Measurements from ENCODE around the gene SHC4. TPM values are rescaled to one million over a fixed set of nuclear protein-coding genes. Genes with fewer than 3 reads are reported as not detected.

SHC4 gene
- total and polyA plus RNA-seq, 9 of the 15 experiments (the other 6 are each of a cell fraction or from before 2014, with no cell fraction given): 0.43 to 1.2 (median 0.67) TPM

GRCh38 chr15:48925714-48926223 lies 38.0 kb downstream of the SHC4 start (continued):
- TF ChIP-seq, protein P1, sequence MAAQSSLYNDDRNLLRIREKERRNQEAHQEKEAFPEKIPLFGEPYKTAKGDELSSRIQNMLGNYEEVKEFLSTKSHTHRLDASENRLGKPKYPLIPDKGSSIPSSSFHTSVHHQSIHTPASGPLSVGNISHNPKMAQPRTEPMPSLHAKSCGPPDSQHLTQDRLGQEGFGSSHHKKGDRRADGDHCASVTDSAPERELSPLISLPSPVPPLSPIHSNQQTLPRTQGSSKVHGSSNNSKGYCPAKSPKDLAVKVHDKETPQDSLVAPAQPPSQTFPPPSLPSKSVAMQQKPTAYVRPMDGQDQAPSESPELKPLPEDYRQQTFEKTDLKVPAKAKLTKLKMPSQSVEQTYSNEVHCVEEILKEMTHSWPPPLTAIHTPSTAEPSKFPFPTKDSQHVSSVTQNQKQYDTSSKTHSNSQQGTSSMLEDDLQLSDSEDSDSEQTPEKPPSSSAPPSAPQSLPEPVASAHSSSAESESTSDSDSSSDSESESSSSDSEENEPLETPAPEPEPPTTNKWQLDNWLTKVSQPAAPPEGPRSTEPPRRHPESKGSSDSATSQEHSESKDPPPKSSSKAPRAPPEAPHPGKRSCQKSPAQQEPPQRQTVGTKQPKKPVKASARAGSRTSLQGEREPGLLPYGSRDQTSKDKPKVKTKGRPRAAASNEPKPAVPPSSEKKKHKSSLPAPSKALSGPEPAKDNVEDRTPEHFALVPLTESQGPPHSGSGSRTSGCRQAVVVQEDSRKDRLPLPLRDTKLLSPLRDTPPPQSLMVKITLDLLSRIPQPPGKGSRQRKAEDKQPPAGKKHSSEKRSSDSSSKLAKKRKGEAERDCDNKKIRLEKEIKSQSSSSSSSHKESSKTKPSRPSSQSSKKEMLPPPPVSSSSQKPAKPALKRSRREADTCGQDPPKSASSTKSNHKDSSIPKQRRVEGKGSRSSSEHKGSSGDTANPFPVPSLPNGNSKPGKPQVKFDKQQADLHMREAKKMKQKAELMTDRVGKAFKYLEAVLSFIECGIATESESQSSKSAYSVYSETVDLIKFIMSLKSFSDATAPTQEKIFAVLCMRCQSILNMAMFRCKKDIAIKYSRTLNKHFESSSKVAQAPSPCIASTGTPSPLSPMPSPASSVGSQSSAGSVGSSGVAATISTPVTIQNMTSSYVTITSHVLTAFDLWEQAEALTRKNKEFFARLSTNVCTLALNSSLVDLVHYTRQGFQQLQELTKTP (IDR thresholded peaks at IDR 0.05; ENCODE audit: low read depth in 1 of 2, partially characterized antibody in 2 of 2): peak in 1 of 2 experiments; percentile 73
- TF ChIP-seq FOXP4 (CRISPR knock-in tag; IDR thresholded peaks at IDR 0.05; ENCODE audit: borderline replicate concordance) (no peak), KDM1A (IDR thresholded peaks at IDR 0.05) (peak in 1 of 2 experiments; percentile 41; a peak in 2 of 4 replicates), SMARCE1 (IDR thresholded peaks at IDR 0.05) (peak; percentile 94), ZNF696 (CRISPR knock-in tag; conservative IDR thresholded peaks at IDR 0.05) (no peak), FOXA3 (CRISPR knock-in tag; conservative IDR thresholded peaks at IDR 0.05 in 1 of 2, IDR thresholded peaks at IDR 0.05 in 1 of 2) (peak; percentile 22 to 51; a peak in 2 of 4 replicates), PTRF (tag; IDR thresholded peaks at IDR 0.05) (no peak), MTA1 (IDR thresholded peaks at IDR 0.05; ENCODE audit: borderline replicate concordance) (peak; percentile 68; the same call in 1 of the 2 replicates), RCOR1 (IDR thresholded peaks at IDR 0.05; ENCODE audit: borderline replicate concordance in 1 of 2, low read depth in 2 of 2, low read length in 2 of 2) (peak in 1 of 2 experiments; percentile 86; a peak in 1 of 4 replicates), LEF1 (IDR thresholded peaks at IDR 0.05) (peak; percentile 31; the same call in 1 of the 2 replicates), MTA3 (IDR thresholded peaks at IDR 0.05; ENCODE audit: borderline replicate concordance) (peak; percentile 78; the same call in 1 of the 2 replicates), MAZ (CRISPR knock-in tag; conservative IDR thresholded peaks at IDR 0.05 in 1 of 2, IDR thresholded peaks at IDR 0.05 in 1 of 2) (0 out of 4 replicates have a peak, but pooled peaks of 1 of the 2 experiments have one; percentile 18), MEIS2 (IDR thresholded peaks at IDR 0.05; ENCODE audit: partially characterized antibody) (peak; percentile 86), SMARCA4 (IDR thresholded peaks at IDR 0.05) (peak; percentile 91), ZEB2 (IDR thresholded peaks at IDR 0.05) (peak; percentile 86), EP300 (IDR thresholded peaks at IDR 0.05; ENCODE audit: low read length) (peak; percentile 69), FOXK2 (conservative IDR thresholded peaks at IDR 0.05 in 1 of 2, IDR thresholded peaks at IDR 0.05 in 1 of 2; ENCODE audit: low read depth in 2 of 2) (peak; percentile 67 to 79; a peak in 3 of 4 replicates), SP1 (CRISPR knock-in tag; IDR thresholded peaks at IDR 0.05) (no peak), NCOA1 (IDR thresholded peaks at IDR 0.05; ENCODE audit: low read depth) (peak; percentile 88), CREM (IDR thresholded peaks at IDR 0.05; ENCODE audit: low read depth) (peak; percentile 84)
- TF ChIP-seq, protein P2, sequence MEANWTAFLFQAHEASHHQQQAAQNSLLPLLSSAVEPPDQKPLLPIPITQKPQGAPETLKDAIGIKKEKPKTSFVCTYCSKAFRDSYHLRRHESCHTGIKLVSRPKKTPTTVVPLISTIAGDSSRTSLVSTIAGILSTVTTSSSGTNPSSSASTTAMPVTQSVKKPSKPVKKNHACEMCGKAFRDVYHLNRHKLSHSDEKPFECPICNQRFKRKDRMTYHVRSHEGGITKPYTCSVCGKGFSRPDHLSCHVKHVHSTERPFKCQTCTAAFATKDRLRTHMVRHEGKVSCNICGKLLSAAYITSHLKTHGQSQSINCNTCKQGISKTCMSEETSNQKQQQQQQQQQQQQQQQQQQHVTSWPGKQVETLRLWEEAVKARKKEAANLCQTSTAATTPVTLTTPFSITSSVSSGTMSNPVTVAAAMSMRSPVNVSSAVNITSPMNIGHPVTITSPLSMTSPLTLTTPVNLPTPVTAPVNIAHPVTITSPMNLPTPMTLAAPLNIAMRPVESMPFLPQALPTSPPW (CRISPR knock-in tag; IDR thresholded peaks at IDR 0.05): no peak

Data from K562 (cell line).